ENCODE data around the gene ZNF2. TPM values are rescaled to one million over a fixed set of nuclear protein-coding genes. Genes with fewer than 3 reads are reported as not detected.

ZNF2 gene
- total and polyA plus RNA-seq, 2 experiments from 2014 or later, result 2.0 to 2.5 TPM

- TF ChIP-seq ZNF462 (CRISPR knock-in tag; IDR thresholded peaks at IDR 0.05) (no peak), JUNB (IDR thresholded peaks at IDR 0.05; ENCODE audit: unreplicated experiment) (no peak)
Observed at GRCh38 chr2:95203911-95204310, 38.3 kb downstream of the ZNF2 start (continued).

- Histone ChIP-seq H3K27ac (ENCODE audit: low read depth) (no peak overlapping the region), H3K9me2 (ENCODE audit: insufficient read depth) (no peaks in the 10 kb centered on the region), H3K4me3 (no peak overlapping the region), H4K20me1 (replicated peaks; ENCODE audit: insufficient read depth) (peaks cover 9% of the 10 kb centered on the region), H3K4me1 (ENCODE audit: insufficient read depth) (peaks cover 14% of the 10 kb centered on the region), H3K4me2 (no peak overlapping the region), H3F3A (replicated peaks; ENCODE audit: low read depth) (peaks cover 5% of the 10 kb centered on the region; the same call in 1 of the 2 replicates), H2AFZ (no peak overlapping the region), H3K79me2 (replicated peaks; ENCODE audit: insufficient read depth) (peaks cover 10% of the 10 kb centered on the region; the same call in 1 of the 2 replicates), H3K36me3 (ENCODE audit: insufficient read depth) (no peaks in the 10 kb centered on the region), H3K27me3 (ENCODE audit: insufficient read depth) (peaks cover 26% of the 10 kb centered on the region)
- ATAC-seq (no peak), DNase-seq (ENCODE audit: low spot score) (no peak)
- Mint-ChIP-seq H3K4me1 (peaks cover 21% of the 10 kb centered on the region), H3K27ac (no peak overlapping the region), H3K9me3 (peaks cover 11% of the 10 kb centered on the region), H3K4me3 (no peak overlapping the region), H3K36me3 (ENCODE audit: low read depth) (peaks cover 15% of the 10 kb centered on the region), H3K27me3 (ENCODE audit: insufficient read depth, low read depth, poor library complexity) (peaks cover 20% of the 10 kb centered on the region)
- TF ChIP-seq CTCF (conservative IDR thresholded peaks at IDR 0.05; ENCODE audit: low read depth in 2 of 2) (no peak), STAT1 (IDR thresholded peaks at IDR 0.05; ENCODE audit: unreplicated experiment) (no peak), REST (IDR thresholded peaks at IDR 0.05; ENCODE audit: unreplicated experiment) (no peak), JUNB (IDR thresholded peaks at IDR 0.05; ENCODE audit: unreplicated experiment) (no peak), ZNF331 (CRISPR knock-in tag; IDR thresholded peaks at IDR 0.05; ENCODE audit: low read depth) (no peak), EZH2 (IDR thresholded peaks at IDR 0.05; ENCODE audit: low read depth, unreplicated experiment) (no peak)
Observed at GRCh38 chr2:95204396-95204795, 38.8 kb downstream of the ZNF2 start.
